Central memory CD8-positive, alpha-beta T cell (primary cell): ENCODE measurements around the gene HOXA11.

Experiments used
- ATAC-seq: fragments of 150-1000 bp; cut with Tn5 transposase; replicated peaks from 2 replicates; pipeline ENCODE4 v1.10.0; 2022; ENCODE audit warnings: mild to moderate bottlenecking, moderate FRiP score, moderate number of reproducible peaks; ENCODE audit not compliant: poor library complexity, severe bottlenecking; ENCODE audit errors: extremely low read depth
- DNase-seq, 2 donors: peaks; one replicate each; pipeline ENCODE4 v3.0.0; 2021; ENCODE audit warnings: low spot score in 2 of 2
- H3K27ac Mint-ChIP-seq: one replicate; pipeline ENCODE4 v1.8.0; 2022; ENCODE audit warnings: low read depth, mild to moderate bottlenecking, moderate library complexity, mixed read lengths
- H3K27me3 Mint-ChIP-seq: one replicate; pipeline ENCODE4 v1.8.0; 2022; ENCODE audit warnings: mixed read lengths
- H3K36me3 Mint-ChIP-seq: one replicate; pipeline ENCODE4 v1.8.0; 2022; ENCODE audit warnings: mild to moderate bottlenecking, moderate library complexity, mixed read lengths; ENCODE audit not compliant: insufficient read depth
- H3K4me1 Mint-ChIP-seq: one replicate; pipeline ENCODE4 v1.8.0; 2022; ENCODE audit warnings: mixed read lengths
- H3K4me3 Mint-ChIP-seq: one replicate; pipeline ENCODE4 v1.8.0; 2022; ENCODE audit warnings: mild to moderate bottlenecking, moderate library complexity, mixed read lengths
- H3K9me3 Mint-ChIP-seq: one replicate; pipeline ENCODE4 v1.8.0; 2022; ENCODE audit warnings: mixed read lengths

The HOXA11 gene

DNA sequence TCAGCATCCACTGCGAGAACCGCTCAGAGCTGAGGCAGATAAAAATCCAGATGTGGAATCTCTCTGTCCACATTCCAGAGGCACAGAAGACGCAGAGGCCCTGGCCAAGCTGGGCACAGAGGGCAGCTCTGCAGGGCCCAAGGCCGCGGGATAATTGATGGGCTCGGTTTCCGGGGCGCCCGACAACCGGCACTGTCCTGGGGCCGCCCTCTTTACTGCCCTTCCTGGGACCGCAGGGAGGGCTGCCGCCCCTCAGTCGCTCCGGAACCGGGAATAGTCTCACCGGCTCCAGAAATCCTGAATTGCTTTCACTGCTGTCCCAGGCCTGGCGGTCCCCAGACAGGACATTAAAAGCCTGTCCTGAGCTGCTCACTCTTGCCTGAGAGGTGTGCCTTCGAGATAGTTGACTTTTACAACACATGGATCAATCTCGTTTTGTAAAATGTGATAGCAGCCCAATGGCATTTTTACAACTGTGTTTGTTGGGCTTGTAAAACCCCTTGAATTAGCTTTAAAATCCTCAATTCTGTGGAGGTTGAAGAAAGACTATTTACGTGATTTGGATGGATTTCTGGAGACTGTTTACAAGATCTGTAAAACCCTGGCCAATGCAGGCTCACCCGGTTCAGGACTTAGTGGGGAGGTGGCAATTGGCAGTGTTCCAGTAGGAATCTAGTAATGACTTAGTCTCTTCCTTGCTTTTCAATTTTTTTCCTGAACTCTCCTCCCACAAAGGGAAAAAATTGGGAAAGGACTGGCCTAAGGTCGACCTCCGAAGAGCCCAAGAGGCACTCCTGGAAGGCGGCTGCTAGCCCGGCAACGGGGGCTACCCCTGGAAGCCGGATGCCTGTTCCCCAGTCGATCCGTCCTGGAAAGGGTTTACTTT lies 36.0 kb downstream of the HOXA11 start:
- ATAC-seq (no peak), DNase-seq (no peak)
- Mint-ChIP-seq H3K9me3 (no peaks in the 10 kb centered on the region), H3K27ac (no peak overlapping the region), H3K36me3 (peaks cover 9% of the 10 kb centered on the region), H3K4me1 (peaks cover 27% of the 10 kb centered on the region), H3K27me3 (peaks cover 88% of the 10 kb centered on the region), H3K4me3 (no peak overlapping the region)

DNA sequence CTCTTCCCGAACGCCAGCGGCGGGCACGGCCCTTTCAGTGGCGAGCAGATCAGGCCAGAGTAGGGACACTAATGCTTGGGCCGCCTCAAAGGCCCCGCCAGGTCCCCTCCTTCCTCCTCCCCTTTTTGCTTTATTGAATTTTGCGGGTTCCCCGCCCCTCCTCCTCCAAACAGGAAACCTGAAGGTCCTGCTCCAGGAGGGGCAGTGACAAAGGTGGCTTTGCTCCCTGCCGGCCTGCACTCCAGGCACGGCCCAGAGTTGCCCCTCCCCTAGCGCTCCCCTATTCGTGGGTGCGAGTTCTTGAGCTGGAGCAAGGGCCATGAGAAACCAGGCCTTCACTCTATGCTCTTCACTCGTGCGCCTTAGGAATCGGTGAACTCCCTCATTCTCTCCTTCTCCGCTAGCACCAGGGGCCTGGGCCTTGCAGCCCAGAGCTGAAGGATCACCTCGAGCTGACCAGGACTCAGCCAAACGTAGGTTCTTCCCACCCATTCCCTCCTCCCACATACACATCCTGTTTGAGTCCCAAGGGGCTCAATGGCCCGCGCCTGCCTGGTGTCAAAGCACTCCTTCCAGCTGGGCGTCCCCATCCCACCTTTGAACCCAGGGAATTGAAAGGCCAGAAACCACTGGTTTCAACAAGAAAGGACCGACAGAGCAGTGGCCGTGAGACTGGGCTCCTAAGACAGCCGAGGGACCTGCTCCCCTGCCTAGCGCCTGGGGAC lies 36.8 kb downstream of the HOXA11 start:
- Mint-ChIP-seq H3K27ac (no peak overlapping the region), H3K36me3 (peaks cover 9% of the 10 kb centered on the region), H3K4me3 (peak overlapping the region; percentile 41), H3K9me3 (no peaks in the 10 kb centered on the region), H3K27me3 (peaks cover 80% of the 10 kb centered on the region), H3K4me1 (peaks cover 27% of the 10 kb centered on the region)
- no peak for DNase-seq
- ATAC-seq: no peak

DNA sequence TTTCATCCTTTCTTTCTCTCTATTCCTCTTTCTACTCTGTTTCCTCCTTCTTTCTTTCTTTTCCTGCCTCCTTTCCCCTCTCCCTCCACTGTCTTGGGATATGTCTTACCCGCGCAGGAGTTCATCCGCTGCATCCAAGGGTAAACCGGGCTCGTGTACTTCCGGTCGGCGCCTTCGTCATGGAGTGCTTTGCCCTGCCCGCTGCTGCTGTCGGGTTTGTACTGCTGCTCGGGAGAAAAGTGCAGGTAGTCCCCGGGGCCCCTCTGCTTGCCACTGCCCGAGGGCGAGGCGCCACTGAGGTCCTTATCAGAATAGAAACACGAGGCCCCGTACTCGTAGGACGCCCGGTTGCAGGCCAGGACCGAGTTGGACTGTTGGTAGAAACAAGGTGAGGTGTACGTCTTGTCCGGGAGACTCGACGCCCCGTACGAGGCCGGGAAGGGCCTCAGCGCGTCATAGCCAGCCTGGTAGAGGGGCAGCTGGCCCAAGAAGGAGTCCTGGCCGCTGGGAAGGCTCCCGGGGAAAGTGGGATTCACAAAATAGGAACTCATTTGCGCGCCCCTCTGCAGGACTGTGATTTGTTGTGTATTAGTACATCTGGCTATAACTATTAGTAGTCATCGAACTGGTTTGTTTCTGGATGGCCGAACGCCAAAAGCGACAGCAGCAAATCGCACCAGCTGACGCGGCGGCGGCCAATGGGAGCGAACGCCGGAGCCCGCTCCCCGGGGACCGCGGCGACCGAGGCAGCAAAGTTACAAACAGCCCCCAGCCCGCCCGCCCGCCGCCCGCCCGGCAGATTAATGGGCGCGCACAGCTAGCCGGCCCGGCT lies 37.6 kb downstream of the HOXA11 start, which contains the start of gene HOXA6:
Gene HOXA6, minus strand, starts transcription at position 576 of the 832 bp plus-strand sequence. Its CDS starts 25 bp downstream, at position 551.
- Mint-ChIP-seq H3K36me3 (peaks cover 9% of the 10 kb centered on the region), H3K9me3 (no peaks in the 10 kb centered on the region), H3K4me1 (peaks cover 27% of the 10 kb centered on the region), H3K27me3 (peaks cover 79% of the 10 kb centered on the region), H3K27ac (no peak within 1 kb of the TSS), H3K4me3 (peak within 1 kb of the TSS; percentile 41)
- no peak for ATAC-seq
- no peak for DNase-seq

DNA sequence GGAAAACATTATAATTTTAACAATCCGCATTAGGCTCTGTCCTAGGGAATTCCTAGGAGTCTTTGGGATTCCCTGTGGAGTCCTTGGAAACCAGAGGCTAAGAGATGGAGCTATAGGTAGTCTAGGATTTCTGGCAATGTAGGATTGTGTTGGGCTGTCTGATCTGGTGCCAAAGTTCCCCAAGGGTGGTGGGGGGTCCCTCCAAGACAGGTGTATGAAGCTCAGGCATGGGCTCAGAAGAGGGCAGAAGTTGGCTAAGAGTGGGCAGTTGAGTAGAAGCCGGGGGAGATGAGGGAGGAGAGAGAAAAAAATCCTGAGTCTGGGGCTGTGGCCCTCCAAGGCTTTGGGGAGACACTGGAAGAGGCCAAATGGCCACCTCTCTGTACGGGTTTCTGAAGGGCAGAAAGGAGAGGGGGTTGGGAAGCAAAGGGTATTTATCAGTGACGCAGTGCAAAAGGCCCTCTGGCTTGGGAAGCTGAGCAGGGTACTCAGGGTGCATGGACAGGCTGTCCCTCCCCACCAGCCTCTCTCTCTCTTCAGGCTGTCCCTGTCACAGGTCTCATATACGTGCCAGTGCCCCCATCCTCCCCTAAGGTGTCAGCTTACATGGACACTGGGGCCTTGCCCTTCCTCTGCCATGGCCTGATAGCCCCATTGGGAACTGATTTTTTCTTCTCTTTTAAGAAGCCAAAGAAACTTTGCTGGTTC lies 38.4 kb downstream of the HOXA11 start:
- no peak overlapping the region for H3K4me3 Mint-ChIP-seq
- H3K9me3 Mint-ChIP-seq: no peaks in the 10 kb centered on the region
- peaks cover 19% of the 10 kb centered on the region for H3K4me1 Mint-ChIP-seq
- H3K27me3 Mint-ChIP-seq: peaks cover 79% of the 10 kb centered on the region
- no peak overlapping the region for H3K27ac Mint-ChIP-seq
- peaks cover 8% of the 10 kb centered on the region for H3K36me3 Mint-ChIP-seq
- DNase-seq (no peak), ATAC-seq (no peak)

DNA sequence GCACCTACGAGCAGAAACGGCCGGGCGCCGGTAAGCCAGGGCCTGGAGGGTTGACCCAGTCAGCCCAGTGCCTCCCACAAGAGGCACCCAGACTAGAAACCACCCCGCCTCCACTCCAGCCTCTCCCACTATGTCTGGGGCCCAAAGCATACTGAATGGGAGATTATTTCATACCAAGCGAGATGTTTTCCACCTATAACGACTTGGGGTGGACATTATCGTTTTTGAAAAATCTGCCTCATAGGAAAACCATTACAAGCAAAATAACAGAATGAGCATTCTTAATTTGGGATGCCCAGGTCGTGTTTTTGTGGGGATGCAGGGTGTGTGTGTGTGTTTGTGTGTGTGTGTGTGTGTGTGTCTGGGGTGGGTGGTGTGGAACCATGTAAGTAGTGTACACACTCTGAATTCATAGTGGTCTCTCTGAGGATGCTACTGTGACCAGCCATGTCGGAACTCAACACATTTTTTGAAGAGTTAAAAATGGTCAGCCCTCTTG lies 39.1 kb downstream of the HOXA11 start:
- Mint-ChIP-seq H3K9me3 (no peaks in the 10 kb centered on the region), H3K27ac (no peak overlapping the region), H3K27me3 (peaks cover 78% of the 10 kb centered on the region), H3K4me1 (peaks cover 12% of the 10 kb centered on the region), H3K4me3 (no peak overlapping the region), H3K36me3 (peaks cover 2% of the 10 kb centered on the region)
- no peak for ATAC-seq
- no peak for DNase-seq

DNA sequence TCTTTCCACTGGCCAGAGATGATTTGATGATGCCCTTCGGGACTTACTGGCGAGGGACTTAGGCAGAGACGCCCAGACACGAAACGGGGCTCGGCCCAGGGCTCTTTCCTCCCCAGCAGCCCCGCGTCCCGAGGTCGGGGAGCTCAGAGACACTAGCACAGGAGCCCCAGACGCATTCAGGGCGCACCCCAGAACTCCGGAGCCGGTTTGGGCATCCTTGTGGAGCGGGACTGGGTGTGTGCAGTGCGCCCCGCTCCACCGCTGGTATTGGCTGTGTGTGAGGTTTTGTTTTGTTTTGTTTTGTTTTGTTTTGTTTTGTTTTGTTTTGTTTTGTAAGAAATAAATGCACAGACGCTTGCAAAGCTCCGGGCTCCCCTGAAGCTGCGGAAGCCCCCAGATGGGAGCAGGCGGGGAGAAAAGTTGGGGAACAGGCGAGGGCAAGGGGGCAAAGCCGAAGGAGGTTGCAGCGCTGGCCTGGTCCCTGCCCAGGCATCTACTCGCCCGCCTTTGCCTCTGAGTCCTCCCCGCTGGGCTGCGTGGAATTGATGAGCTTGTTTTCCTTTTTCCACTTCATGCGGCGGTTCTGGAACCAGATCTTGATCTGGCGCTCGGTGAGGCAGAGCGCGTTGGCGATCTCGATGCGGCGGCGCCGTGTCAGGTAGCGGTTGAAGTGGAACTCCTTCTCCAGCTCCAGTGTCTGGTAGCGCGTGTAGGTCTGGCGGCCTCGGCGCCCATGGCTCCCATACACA lies 39.7 kb downstream of the HOXA11 start:
- H3K27ac Mint-ChIP-seq: no peak overlapping the region
- no peak for ATAC-seq

DNA sequence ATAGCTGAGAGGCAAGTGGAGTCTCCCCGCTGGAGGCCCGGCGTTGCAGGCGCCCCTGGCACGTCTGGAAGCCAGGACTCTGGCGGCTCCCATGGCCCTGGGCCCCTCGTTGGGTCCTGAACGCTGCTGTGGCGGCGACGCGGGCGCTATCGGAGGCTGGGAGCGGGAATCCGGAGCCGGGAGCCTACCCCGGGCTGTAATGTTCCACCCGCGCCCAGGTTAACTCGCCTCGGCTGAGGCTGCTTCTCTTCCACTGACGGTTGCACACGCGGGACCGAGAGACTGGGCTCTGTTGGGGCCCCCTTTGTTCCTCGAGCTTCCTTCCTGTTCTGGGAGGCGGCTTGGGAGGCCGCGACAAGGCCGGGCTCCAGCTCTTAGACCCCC lies 40.3 kb downstream of the HOXA11 start:
- DNase-seq (no peak), ATAC-seq (no peak)
- Mint-ChIP-seq H3K36me3 (no peaks in the 10 kb centered on the region), H3K4me1 (peaks cover 5% of the 10 kb centered on the region), H3K27ac (no peak overlapping the region), H3K4me3 (no peak overlapping the region), H3K27me3 (peaks cover 68% of the 10 kb centered on the region), H3K9me3 (no peaks in the 10 kb centered on the region)

More for the DNA sequence above, 39.7 kb downstream of the HOXA11 start:
- Mint-ChIP-seq H3K27me3 (peaks cover 72% of the 10 kb centered on the region), H3K36me3 (no peaks in the 10 kb centered on the region), H3K4me1 (peaks cover 6% of the 10 kb centered on the region), H3K9me3 (no peaks in the 10 kb centered on the region), H3K4me3 (no peak overlapping the region)
- no peak for DNase-seq

DNA sequence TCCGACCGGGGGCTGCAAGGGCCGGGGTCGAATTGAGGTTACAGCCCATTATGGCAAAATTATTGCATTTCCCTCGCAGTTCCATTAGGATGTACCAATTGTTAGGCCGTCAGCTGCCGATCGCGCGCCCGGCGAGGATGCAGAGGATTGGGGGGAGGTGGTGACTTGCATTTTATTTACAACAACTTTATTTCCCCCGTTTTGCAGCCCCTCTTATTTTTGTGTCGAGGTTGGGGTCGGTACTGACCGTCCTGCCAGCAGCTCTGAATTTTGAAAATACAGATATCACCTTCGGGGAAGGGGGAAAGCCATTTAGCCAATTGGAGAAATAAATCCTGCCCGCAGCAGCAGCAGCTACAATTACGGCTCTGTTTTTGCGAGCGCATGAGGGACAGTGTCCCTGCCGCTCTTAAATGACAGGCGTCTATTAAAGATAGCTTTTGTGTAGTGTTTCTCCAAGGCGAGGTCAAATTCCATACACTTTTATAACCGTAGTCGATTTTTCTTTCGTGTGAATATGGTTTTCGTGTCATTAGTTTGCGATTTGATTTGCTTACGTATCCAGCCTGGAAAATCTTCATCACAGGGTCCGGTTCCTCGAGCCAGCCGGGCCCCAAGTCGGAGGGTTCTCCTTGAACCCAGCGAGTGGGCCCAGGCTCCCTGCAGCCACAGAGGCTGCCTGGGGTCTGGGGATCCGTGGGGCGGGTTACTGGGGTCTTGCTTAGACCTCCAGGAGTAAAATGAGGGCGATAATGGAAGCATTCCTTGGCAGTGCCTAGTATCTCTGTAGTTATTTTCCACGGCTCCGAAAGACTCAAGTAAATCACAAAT lies 40.9 kb downstream of the HOXA11 start:
- Mint-ChIP-seq H3K9me3 (no peaks in the 10 kb centered on the region), H3K36me3 (no peaks in the 10 kb centered on the region), H3K27ac (no peak overlapping the region), H3K4me1 (peaks cover 5% of the 10 kb centered on the region), H3K27me3 (peaks cover 64% of the 10 kb centered on the region), H3K4me3 (no peak overlapping the region)
- ATAC-seq (no peak), DNase-seq (no peak)

DNA sequence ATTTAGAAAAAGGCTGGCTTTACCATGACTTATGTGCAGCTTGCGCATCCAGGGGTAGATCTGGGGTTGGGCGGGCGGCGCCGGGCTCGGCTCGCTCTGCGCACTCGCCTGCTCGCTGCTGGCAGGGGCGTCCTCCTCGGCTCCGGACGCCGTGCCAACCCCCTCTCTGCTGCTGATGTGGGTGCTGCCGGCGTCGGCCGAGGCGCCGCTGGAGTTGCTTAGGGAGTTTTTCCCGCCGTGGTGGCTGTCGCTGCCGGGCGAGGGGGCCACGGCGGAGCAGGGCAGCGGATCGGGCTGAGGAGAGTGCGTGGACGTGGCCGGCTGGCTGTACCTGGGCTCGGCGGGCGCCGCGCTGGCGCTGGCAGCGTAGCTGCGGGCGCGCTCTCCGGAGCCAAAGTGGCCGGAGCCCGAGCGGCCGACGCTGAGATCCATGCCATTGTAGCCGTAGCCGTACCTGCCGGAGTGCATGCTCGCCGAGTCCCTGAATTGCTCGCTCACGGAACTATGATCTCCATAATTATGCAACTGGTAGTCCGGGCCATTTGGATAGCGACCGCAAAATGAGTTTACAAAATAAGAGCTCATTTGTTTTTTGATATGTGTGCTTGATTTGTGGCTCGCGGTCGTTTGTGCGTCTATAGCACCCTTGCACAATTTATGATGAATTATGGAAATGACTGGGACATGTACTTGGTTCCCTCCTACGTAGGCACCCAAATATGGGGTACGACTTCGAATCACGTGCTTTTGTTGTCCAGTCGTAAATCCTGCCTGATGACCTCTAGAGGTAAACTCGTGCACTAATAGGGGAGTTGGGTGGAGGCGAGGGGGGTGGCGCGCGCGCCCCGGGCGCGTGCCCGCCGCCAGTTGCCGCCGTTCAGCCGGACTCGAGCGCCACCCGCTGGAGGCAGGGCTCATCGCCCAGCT lies 41.7 kb downstream of the HOXA11 start, which contains the start of gene HOXA5:
Gene HOXA5, minus strand, starts transcription at position 659 of the 927 bp plus-strand sequence. Its CDS starts 74 bp downstream, at position 585.
- Mint-ChIP-seq H3K4me3 (no peak within 1 kb of the TSS), H3K27me3 (peaks cover 63% of the 10 kb centered on the region), H3K4me1 (peaks cover 5% of the 10 kb centered on the region), H3K27ac (no peak within 1 kb of the TSS), H3K9me3 (no peaks in the 10 kb centered on the region), H3K36me3 (no peaks in the 10 kb centered on the region)
- DNase-seq (no peak), ATAC-seq (no peak)

DNA sequence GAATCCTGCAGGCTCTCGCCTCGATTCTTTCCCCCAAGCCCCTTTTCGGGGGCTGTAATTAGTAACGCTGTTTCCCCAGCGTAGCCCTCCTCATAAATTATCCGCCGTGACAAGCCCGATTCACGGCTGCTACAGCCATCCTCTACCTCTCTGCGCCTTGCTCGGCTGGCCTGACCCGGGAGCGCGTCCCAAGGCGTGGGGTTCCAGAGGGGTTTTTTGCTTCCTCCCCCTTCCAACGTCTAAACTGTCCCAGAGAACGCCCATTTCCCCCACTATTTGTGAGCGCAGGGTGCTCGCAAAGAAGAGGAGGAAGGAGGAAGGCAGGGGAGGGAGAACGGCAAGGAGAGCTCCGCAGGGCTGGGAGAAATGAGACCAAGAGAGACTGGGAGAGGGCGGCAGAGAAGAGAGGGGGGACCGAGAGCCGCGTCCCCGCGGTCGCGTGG lies 42.4 kb downstream of the HOXA11 start:
- H3K36me3 Mint-ChIP-seq: no peaks in the 10 kb centered on the region
- DNase-seq: no peak
- peaks cover 63% of the 10 kb centered on the region for H3K27me3 Mint-ChIP-seq
- H3K4me1 Mint-ChIP-seq: no peaks in the 10 kb centered on the region
- no peak overlapping the region for H3K27ac Mint-ChIP-seq
- no peak overlapping the region for H3K4me3 Mint-ChIP-seq
- ATAC-seq: no peak
- no peaks in the 10 kb centered on the region for H3K9me3 Mint-ChIP-seq
